Measurements from ENCODE around the gene E2F4. TPM values are rescaled to one million over a fixed set of nuclear protein-coding genes. Genes with fewer than 3 reads are reported as not detected.

E2F4 gene
- total RNA-seq, 1 donor from 2014 or later, result 32.4 TPM

- Histone ChIP-seq H3K9me3 (ENCODE audit: control insufficient read depth in 3 of 3, low read length in 3 of 3) (no peaks in the 10 kb centered on the region), H3K27ac (ENCODE audit: low read depth, low read length) (peak overlapping the region; percentile 91), H3K27me3 (ENCODE audit: control insufficient read depth in 3 of 3, insufficient read depth in 3 of 3, low read length in 3 of 3) (peaks cover 0 to 5% (median 0%) of the 10 kb centered on the region in 3 donors), H3K9ac (ENCODE audit: low read depth in 1 of 3, low read length in 3 of 3) (peak overlapping the region; percentile 82 to 96 (median 90)), H3K4me3 (ENCODE audit: low read length in 3 of 3) (peak overlapping the region; percentile 78 to 83 (median 78)), H3K4me1 (ENCODE audit: control insufficient read depth in 3 of 3, insufficient read depth in 3 of 3, low read length in 3 of 3) (peaks cover 66 to 73% (median 69%) of the 10 kb centered on the region in 3 donors), H3K36me3 (ENCODE audit: control insufficient read depth in 3 of 3, insufficient read depth in 3 of 3, low read length in 3 of 3) (peaks cover 8 to 19% (median 13%) of the 10 kb centered on the region in 3 donors)
These were observed 26.6 kb upstream of the E2F4 start for GRCh38 chr16:67165121-67166078.

GRCh38 chr16:67166110-67166547 lies 25.8 kb upstream of the E2F4 start:
- H3K9me3 ChIP-seq (ENCODE audit: control insufficient read depth in 3 of 3, low read length in 3 of 3), result no peaks in the 10 kb centered on the region
- H3K9ac ChIP-seq (ENCODE audit: low read depth in 1 of 3, low read length in 3 of 3), result no peak overlapping the region
- H3K27ac ChIP-seq (ENCODE audit: low read depth, low read length), result peak overlapping the region; percentile 23
- no peak overlapping the region for H3K4me3 ChIP-seq (ENCODE audit: low read length in 3 of 3)
- H3K27me3 ChIP-seq (ENCODE audit: control insufficient read depth in 3 of 3, insufficient read depth in 3 of 3, low read length in 3 of 3), result peaks cover 0 to 5% (median 0%) of the 10 kb centered on the region in 3 donors
- peaks cover 8 to 19% (median 13%) of the 10 kb centered on the region in 3 donors for H3K36me3 ChIP-seq (ENCODE audit: control insufficient read depth in 3 of 3, insufficient read depth in 3 of 3, low read length in 3 of 3)
- H3K4me1 ChIP-seq (ENCODE audit: control insufficient read depth in 3 of 3, insufficient read depth in 3 of 3, low read length in 3 of 3), result peaks cover 64 to 70% (median 69%) of the 10 kb centered on the region in 3 donors

GRCh38 chr16:67166598-67167168 lies 25.3 kb upstream of the E2F4 start:
- Histone ChIP-seq H3K4me3 (ENCODE audit: low read length in 3 of 3) (no peak overlapping the region), H3K9ac (ENCODE audit: low read depth in 1 of 3, low read length in 3 of 3) (peak overlapping the region in 2 of 3 donors; percentile 29 to 45), H3K27me3 (ENCODE audit: control insufficient read depth in 3 of 3, insufficient read depth in 3 of 3, low read length in 3 of 3) (peaks cover 0 to 5% (median 0%) of the 10 kb centered on the region in 3 donors), H3K9me3 (ENCODE audit: control insufficient read depth in 3 of 3, low read length in 3 of 3) (no peaks in the 10 kb centered on the region), H3K27ac (ENCODE audit: low read depth, low read length) (peak overlapping the region; percentile 23), H3K4me1 (ENCODE audit: control insufficient read depth in 3 of 3, insufficient read depth in 3 of 3, low read length in 3 of 3) (peaks cover 64 to 70% (median 69%) of the 10 kb centered on the region in 3 donors), H3K36me3 (ENCODE audit: control insufficient read depth in 3 of 3, insufficient read depth in 3 of 3, low read length in 3 of 3) (peaks cover 8 to 19% (median 13%) of the 10 kb centered on the region in 3 donors)

- Histone ChIP-seq H3K27me3 (ENCODE audit: control insufficient read depth in 3 of 3, insufficient read depth in 3 of 3, low read length in 3 of 3) (peaks cover 0 to 3% (median 0%) of the 10 kb centered on the region in 3 donors), H3K4me1 (ENCODE audit: control insufficient read depth in 3 of 3, insufficient read depth in 3 of 3, low read length in 3 of 3) (peaks cover 61 to 69% (median 66%) of the 10 kb centered on the region in 3 donors), H3K27ac (ENCODE audit: low read depth, low read length) (peak overlapping the region; percentile 23), H3K4me3 (ENCODE audit: low read length in 3 of 3) (no peak overlapping the region), H3K9me3 (ENCODE audit: control insufficient read depth in 3 of 3, low read length in 3 of 3) (no peaks in the 10 kb centered on the region), H3K9ac (ENCODE audit: low read depth in 1 of 3, low read length in 3 of 3) (peak overlapping the region in 1 of 3 donors; percentile 54), H3K36me3 (ENCODE audit: control insufficient read depth in 3 of 3, insufficient read depth in 3 of 3, low read length in 3 of 3) (peaks cover 8 to 19% (median 13%) of the 10 kb centered on the region in 3 donors)
These were observed 24.4 kb upstream of the E2F4 start for GRCh38 chr16:67167588-67167987.

GRCh38 chr16:67169011-67169451 lies 22.9 kb upstream of the E2F4 start:
- no peaks in the 10 kb centered on the region for H3K27me3 ChIP-seq (ENCODE audit: control insufficient read depth in 3 of 3, insufficient read depth in 3 of 3, low read length in 3 of 3)
- H3K27ac ChIP-seq (ENCODE audit: low read depth, low read length), result peak overlapping the region; percentile 93
- peak overlapping the region in 2 of 3 donors; percentile 77 to 84 for H3K4me3 ChIP-seq (ENCODE audit: low read length in 3 of 3)
- H3K36me3 ChIP-seq (ENCODE audit: control insufficient read depth in 3 of 3, insufficient read depth in 3 of 3, low read length in 3 of 3), result peaks cover 8 to 19% (median 13%) of the 10 kb centered on the region in 3 donors
- peak overlapping the region; percentile 0 to 95 (median 72) for H3K9ac ChIP-seq (ENCODE audit: low read depth in 1 of 3, low read length in 3 of 3)
- peaks cover 58 to 68% (median 63%) of the 10 kb centered on the region in 3 donors for H3K4me1 ChIP-seq (ENCODE audit: control insufficient read depth in 3 of 3, insufficient read depth in 3 of 3, low read length in 3 of 3)
- H3K9me3 ChIP-seq (ENCODE audit: control insufficient read depth in 3 of 3, low read length in 3 of 3), result no peaks in the 10 kb centered on the region

- peaks cover 61 to 70% (median 66%) of the 10 kb centered on the region in 3 donors for H3K4me1 ChIP-seq (ENCODE audit: control insufficient read depth in 3 of 3, insufficient read depth in 3 of 3, low read length in 3 of 3)
- peak overlapping the region; percentile 72 to 95 (median 91) for H3K9ac ChIP-seq (ENCODE audit: low read depth in 1 of 3, low read length in 3 of 3)
- peak overlapping the region; percentile 69 to 84 (median 77) for H3K4me3 ChIP-seq (ENCODE audit: low read length in 3 of 3)
- H3K36me3 ChIP-seq (ENCODE audit: control insufficient read depth in 3 of 3, insufficient read depth in 3 of 3, low read length in 3 of 3), result peaks cover 8 to 19% (median 14%) of the 10 kb centered on the region in 3 donors
- H3K27ac ChIP-seq (ENCODE audit: low read depth, low read length), result peak overlapping the region; percentile 93
- H3K9me3 ChIP-seq (ENCODE audit: control insufficient read depth in 3 of 3, low read length in 3 of 3), result no peaks in the 10 kb centered on the region
- no peaks in the 10 kb centered on the region for H3K27me3 ChIP-seq (ENCODE audit: control insufficient read depth in 3 of 3, insufficient read depth in 3 of 3, low read length in 3 of 3)
These were observed 22.2 kb upstream of the E2F4 start for GRCh38 chr16:67169642-67170167.

- Histone ChIP-seq H3K36me3 (ENCODE audit: control insufficient read depth in 3 of 3, insufficient read depth in 3 of 3, low read length in 3 of 3) (peaks cover 14 to 24% (median 20%) of the 10 kb centered on the region in 3 donors), H3K4me1 (ENCODE audit: control insufficient read depth in 3 of 3, insufficient read depth in 3 of 3, low read length in 3 of 3) (peaks cover 61 to 70% (median 66%) of the 10 kb centered on the region in 3 donors), H3K9ac (ENCODE audit: low read depth in 1 of 3, low read length in 3 of 3) (peak within 1 kb of the TSS; percentile 91 to 97 (median 95)), H3K27me3 (ENCODE audit: control insufficient read depth in 3 of 3, insufficient read depth in 3 of 3, low read length in 3 of 3) (no peaks in the 10 kb centered on the region), H3K27ac (ENCODE audit: low read depth, low read length) (peak within 1 kb of the TSS; percentile 93), H3K9me3 (ENCODE audit: control insufficient read depth in 3 of 3, low read length in 3 of 3) (no peaks in the 10 kb centered on the region), H3K4me3 (ENCODE audit: low read length in 3 of 3) (peak within 1 kb of the TSS; percentile 71 to 84 (median 77))
These were observed 21.6 kb upstream of the E2F4 start, which contains the start of gene NOL3 for GRCh38 chr16:67170168-67170948. TSS of gene NOL3 (plus strand) at chr16:67170538.

- Histone ChIP-seq H3K9me3 (ENCODE audit: control insufficient read depth in 3 of 3, low read length in 3 of 3) (no peaks in the 10 kb centered on the region), H3K4me1 (ENCODE audit: control insufficient read depth in 3 of 3, insufficient read depth in 3 of 3, low read length in 3 of 3) (peaks cover 65 to 77% (median 66%) of the 10 kb centered on the region in 3 donors), H3K36me3 (ENCODE audit: control insufficient read depth in 3 of 3, insufficient read depth in 3 of 3, low read length in 3 of 3) (peaks cover 18 to 28% (median 23%) of the 10 kb centered on the region in 3 donors), H3K27ac (ENCODE audit: low read depth, low read length) (peak overlapping the region; percentile 93), H3K4me3 (ENCODE audit: low read length in 3 of 3) (peak overlapping the region; percentile 71 to 84 (median 77)), H3K9ac (ENCODE audit: low read depth in 1 of 3, low read length in 3 of 3) (peak overlapping the region; percentile 91 to 97 (median 95)), H3K27me3 (ENCODE audit: control insufficient read depth in 3 of 3, insufficient read depth in 3 of 3, low read length in 3 of 3) (no peaks in the 10 kb centered on the region)
These were observed 20.9 kb upstream of the E2F4 start for GRCh38 chr16:67170949-67171649.

All from skeletal muscle tissue (tissue), 4 donors.